Muscle of arm (tissue), 12 donors: ENCODE results near the gene SGPP2. TPM values are rescaled to one million over a fixed set of nuclear protein-coding genes. Genes with fewer than 3 reads are reported as not detected.
"Not testable (repeated sequence)": the region's sequence is repeated elsewhere in the genome, so short reads cannot be mapped to it uniquely, and the experiment has no call there.

Source experiments
- DNase-seq: peaks from one replicate; pipeline ENCODE4 v3.0.0-alpha.2; 2013
- polyA plus RNA-seq, 12 donors: library from polyadenylated mRNA; unstranded; fragments of 120-200 nt; gene quantifications; one replicate each; pipeline ENCODE4 v1.2.1, GENCODE V29; 2013; ENCODE audit not compliant: insufficient read length in 12 of 12

The SGPP2 gene
- polyA plus RNA-seq, 12 donors, result 0.43 to 13.6 (median 1.8) TPM; not detected in 1

- no peak for DNase-seq
These were observed 657 bp downstream of the SGPP2 start for GRCh38 chr2:222424729-222425671.

DNA sequence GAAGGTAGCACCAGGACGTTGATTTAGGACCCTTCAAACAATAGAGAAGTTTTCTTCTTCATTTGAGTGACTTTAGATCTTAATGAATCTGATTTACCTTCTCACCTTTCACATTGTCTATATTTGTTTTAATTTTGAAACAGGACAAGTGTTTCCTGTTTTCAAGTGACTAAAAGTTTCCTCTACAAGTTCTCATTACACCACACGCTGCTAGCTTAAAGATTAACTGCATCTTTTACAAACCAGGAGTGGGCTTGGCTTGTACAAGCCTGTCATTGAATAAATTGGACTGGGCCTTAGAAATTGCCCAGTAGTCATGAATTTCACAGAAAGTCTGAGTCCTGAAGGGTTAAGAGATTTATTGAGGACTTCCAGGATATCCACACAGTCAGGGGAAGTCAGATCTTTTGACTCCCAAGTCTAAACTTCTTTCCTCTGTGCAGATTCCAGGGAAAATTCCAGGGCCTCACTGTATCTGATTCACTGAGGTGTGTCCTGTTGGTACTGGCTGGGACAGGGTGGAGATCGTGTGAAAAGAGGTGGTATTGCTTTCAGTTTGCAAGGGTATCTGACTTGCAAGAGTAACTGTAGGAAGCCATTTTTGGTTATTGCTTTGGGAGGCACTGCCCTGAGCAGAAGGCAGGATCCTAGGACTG is 3.4 kb downstream of the SGPP2 start:
- no peak for DNase-seq

DNA sequence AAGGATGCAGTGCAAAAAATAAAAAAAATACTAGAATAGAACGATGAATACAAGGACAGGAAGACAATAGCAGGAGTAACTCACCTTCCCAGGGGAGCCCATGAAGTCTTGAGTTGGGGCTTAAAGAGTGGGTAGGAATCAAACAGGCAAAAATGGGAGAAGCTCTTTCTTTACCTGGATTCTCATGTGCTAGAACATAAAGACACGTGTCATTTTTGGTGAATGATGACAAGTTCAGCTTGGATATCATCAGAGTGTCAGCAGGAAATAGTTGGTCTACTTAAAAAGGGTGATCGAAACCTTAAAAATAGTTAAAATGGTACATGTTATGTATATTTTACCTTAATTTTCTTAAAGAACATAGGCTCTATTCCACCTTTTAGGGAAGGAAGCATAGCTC is 5.7 kb downstream of the SGPP2 start:
- DNase-seq, result no peak

DNA sequence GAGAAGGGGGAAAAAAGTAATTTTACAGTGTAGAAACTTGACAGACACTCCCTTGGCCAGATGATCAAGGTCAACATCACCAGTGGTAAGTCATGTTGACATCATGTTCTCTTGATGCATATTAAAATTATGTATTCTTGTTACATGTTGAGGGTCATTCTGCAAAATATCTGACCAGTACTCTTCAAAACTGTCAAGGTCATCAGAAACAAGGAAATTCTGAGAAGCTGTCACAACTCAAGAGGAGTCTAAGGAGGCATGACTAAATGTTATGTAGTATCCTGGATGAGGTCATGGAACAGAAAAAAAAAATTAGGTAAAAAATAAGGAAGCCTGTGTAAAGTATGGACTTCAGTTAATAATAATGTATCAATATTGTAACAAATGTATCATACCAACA is 6.3 kb downstream of the SGPP2 start:
- no peak for DNase-seq

DNA sequence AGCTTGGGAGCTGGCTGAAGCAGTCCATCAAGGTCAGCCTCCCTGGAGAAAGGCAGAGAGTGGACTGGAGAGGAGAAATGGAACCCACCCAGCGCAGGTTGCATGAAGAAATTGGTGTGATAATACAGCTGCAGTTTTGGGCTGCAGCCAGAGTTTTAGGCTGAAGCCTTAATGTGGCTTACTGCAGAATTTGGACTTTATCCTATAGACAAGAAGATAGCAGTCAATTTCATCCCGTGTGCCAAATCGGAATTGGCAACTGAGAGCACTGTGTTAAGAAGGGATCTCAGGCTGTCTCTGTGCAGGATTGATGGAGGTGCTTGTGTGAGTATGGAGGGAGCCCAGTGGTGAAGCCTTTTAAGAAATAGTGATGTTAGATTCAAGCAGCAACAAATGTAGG is 7.5 kb downstream of the SGPP2 start:
- DNase-seq, result no peak

- no peak for DNase-seq
These were observed 9.2 kb downstream of the SGPP2 start for GRCh38 chr2:222433332-222434173.

- no peak for DNase-seq
These were observed 9.9 kb downstream of the SGPP2 start for GRCh38 chr2:222434204-222434603.

DNA sequence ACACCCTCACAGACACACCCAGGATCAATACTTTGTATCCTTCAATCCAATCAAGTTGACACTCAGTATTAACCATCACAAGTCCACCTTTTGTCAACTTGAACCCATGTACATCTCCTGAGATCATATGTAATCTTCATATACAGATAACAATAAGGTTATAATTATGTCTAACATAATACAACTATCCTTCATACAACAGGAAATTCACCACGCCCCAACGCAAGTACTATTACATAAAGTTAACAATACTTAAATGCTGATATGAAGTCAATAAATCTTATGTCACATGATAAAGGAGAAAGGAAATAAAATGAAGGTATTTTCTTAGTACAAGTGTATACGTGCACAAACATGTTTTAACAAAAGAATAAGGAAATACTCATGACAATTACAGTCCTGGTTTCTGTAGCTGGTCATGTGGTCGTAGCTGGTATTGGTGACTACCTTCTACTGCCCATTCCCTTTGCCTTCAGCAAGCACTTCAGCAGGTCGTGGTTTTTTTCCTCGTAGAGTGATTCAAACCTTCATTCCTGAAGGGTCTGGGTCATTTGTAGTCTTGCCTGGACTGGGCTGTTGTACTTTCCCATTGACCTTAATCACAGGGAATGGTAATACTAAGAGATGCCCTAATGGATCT is 11.2 kb downstream of the SGPP2 start:
- DNase-seq, result not testable (repeated sequence)

DNA sequence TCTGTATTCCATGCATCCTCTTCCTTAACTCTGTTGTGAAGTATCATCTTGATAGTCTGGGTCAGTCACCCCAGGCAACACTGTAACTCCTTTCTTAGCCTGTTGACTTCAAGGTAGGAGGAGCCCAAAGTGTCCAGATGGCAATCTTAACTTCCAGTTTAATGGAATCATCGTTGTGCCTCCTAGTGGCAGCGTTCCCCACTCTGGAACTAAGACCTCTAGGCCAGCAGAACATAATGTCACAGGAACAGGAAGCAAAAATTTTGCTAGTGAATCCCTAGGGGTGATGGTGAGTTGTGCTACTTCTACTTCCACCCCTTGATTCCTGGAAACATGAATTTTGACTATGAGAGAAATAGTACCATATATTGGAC is 11.7 kb downstream of the SGPP2 start:
- no peak for DNase-seq

- DNase-seq, result no peak
These were observed 15.3 kb downstream of the SGPP2 start for GRCh38 chr2:222439692-222440091.

- no peak for DNase-seq
These were observed 16.5 kb downstream of the SGPP2 start for GRCh38 chr2:222440673-222441422.

GRCh38 chr2:222442665-222443064 is 18.3 kb downstream of the SGPP2 start:
- DNase-seq, result no peak

GRCh38 chr2:222445227-222445626 is 20.9 kb downstream of the SGPP2 start:
- no peak for DNase-seq

DNA sequence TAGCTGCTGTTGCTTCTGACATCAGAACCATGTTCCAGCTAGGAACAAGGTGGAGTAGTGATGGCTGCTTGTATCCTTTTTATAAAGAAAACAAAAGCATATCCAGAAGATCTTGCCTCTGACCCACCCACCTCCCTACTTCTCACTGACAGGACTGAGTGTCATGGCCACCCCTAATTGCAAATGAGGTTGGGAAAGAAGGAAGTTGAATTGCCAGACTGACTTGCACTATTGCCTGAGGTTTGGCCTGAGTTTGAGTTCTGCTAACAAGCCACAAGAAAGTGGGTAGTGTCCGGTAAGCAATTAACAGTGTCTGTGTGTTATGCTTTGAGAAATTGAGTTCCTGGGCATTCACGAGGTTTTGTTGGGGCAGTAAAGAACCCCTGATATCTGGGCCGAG is 22.8 kb downstream of the SGPP2 start:
- no peak for DNase-seq

DNA sequence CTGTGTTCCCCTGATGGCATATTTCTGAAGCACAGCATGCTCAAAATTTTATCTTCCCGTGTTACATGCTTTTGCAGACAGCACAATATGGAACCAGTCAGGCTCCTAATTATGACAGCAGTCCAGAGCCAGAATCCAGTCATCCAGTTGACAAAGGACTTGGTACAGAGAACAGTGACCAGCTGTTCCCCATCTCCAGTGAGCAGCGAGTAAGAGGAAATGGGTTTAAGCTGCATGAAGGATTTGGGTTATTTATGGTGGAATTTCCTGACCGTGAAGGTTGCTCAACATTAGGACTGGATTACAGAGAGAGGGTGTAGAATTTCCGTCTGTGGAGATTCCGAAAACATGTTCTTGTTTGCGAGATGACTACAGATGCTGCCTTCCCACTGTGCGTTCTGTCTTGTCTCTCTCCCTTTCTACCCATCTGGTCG is 24.4 kb downstream of the SGPP2 start:
- DNase-seq, result peak; percentile 28

DNA sequence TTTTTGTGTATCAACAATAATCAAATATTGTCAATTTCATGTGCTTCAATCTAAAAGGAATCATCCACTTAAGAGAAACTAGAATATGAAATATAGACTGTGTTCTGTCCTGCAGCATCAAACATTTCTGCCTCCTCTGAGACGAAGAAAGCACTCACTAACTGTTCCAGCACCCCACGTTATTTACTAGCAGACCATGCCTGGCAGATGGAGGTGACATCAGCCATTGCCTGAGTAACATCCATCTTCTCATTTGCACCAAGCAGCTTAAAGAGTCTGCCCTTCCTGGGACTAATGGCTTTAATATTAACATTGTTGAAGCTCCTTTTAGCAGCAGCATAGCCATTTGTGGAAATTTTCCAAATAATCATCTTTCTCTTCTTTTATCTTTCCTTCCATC is 25.7 kb downstream of the SGPP2 start:
- no peak for DNase-seq

DNA sequence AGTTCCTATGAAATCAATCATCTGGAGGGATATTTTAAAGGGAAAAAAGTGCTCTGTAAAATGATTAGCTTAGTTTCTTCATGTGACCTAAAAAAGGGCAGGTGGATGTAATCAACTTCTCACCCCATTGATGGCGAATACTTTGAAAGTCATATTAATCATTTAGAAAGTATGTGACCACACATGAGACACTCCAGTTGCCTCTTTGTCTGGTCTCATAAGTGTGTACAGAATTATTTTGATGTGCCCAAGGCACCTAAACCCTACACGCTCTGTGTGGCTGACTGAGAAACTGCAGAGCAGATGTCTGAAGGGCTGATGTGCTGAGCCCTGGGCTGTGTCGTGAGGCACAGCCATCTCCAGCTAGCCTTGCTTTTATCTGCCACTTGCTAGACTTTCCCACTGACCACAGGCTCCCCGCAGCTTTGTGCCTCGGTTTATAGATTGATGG is 26.9 kb downstream of the SGPP2 start:
- no peak for DNase-seq

GRCh38 chr2:222452422-222452950 is 28.1 kb downstream of the SGPP2 start:
- no peak for DNase-seq

GRCh38 chr2:222456479-222457077 is 32.2 kb downstream of the SGPP2 start:
- DNase-seq, result no peak

- DNase-seq, result no peak
These were observed 35.6 kb downstream of the SGPP2 start for GRCh38 chr2:222459983-222460382.
